Measurements from ENCODE around the gene SLC4A1.

Gene SLC4A1

DNA sequence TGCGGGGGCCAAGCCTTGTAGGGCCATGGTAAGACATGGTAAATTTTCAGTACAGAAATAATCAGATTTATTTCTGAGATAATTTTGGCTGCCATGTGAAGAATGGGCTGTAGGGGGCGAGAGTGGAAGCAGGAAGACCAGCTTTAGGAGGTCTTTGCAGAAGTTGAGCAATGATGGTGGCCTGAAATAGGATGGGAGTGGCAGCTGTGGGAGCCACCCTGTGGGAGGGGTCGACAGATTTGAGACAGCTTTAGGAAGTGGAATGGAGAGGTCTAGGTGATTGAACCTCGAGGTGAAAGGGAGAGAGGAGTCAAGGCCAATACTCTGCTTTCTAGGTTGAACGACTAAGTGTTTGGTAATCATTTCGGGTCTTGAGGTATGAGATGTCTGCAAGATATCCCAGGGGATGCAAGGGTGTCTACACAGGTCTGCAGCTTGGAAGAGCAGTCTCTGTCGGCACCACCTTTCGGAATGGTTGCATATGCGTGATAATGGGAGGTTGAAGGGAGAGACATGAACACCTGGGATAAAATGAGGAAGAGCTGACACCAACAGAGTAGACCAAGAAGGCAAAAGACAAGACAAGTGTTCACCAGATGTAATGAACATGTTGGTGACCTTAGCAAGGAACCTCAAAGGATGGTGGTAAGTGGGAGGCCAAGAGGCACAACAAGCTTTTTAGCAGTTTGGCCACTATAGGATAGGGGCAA, 64.0 kb downstream of the SLC4A1 start:
- DNase-seq: no peak

DNA sequence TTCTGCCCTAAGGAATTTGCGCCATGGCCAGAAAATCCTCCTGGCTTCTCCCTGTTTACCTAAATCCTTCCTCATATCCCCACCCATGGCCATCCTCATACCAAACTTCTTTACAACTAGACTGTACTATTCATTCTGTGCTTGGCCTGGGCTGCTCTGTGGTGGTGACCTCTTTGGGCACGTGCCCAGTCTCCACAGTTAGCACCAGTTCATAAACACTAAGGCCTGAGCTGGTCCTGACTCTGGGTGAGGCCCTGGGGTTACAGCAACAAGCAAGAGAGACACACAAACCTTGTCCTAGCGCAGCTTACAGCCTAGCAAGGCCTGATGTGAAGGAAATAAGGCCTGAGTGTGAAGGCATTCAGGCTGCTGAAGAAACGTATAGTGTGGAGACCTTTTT, 65.2 kb downstream of the SLC4A1 start:
- DNase-seq: no peak

DNA sequence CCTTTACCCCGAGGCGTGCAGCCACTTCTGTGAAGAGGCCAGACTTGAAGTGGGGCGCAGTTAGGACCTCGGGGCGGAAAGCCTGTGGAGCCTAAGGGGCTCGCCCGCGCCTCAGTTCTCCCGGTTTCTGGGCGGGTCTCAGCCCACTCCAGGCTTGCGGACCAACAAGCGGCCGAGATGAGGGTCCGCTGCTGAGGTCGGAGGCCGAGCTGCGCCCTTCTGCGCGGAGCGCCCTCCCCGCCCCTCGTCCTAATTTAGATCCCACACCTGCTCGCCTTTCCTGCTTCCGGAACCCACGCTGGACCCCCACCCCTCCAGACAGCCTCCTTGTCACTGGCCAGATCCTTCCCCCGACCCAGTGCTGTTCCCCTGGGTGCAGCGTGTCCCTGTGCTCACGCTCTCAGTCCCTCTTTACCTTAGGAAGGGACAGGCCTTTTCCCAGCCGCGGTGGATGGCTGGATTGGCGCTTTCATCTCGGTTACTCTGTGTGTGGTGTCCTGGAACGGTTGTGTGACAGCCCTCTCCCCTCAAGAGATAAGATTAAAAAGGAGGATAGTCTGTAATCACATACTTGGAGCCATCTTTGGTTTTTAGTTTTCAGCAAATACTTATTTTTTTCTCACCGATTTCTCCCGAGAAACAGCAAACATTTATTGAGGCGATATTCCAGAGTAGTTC, 67.3 kb downstream of the SLC4A1 start:
- peak; percentile 39 for DNase-seq

DNA sequence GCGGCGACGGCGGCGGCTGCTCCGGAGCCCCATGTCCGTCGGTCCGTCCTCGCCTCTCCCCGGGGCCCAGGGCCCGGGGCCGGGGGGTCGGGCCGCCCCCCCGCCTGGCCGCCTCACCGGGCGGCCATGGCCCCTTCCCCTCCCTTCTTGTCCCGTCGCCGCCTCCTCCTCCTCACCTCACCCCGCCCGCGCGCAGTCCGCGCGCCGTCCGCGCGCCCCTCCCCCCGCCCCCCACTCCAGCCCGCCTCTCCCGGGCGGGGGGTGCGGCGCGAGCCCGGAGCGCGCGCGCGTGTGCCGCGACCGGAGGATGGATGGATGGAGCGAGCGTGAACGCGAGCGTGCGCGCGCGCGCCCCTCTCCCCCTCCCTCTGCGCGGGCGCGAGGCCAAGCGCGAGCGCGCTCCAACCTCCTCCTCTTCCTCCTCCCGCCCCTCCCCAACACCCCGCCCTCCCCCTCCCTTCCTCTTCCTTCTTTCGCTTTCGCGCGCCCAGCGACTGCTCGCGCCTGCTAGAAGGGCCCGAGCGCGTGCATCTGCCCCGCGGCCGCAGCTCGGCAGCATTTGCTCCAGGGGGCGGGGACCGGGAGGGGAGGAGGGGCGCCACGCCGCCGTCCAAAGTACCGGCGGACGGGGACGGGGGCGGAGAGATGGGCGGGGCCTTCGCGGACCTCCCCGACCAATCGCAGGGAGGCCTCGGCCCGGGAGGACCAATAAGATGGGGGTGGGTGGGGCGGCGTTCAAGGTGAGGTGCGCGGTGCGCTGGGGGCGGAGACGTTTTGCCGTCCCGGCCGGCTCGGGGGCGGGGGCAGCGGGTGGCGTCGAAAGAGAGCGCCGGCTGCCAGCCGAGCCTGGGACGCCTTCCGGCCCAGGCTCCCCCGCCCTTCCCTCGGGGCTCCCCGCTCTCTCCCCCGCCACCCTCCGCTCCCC, 68.1 kb downstream of the SLC4A1 start, which contains the start of gene ATXN7L3:
TSS of gene ATXN7L3 (minus strand) at position 332 of the 925 bp plus-strand sequence. CDS start 1,814 bp downstream, outside the sequence.
- DNase-seq: peak; percentile 96

DNA sequence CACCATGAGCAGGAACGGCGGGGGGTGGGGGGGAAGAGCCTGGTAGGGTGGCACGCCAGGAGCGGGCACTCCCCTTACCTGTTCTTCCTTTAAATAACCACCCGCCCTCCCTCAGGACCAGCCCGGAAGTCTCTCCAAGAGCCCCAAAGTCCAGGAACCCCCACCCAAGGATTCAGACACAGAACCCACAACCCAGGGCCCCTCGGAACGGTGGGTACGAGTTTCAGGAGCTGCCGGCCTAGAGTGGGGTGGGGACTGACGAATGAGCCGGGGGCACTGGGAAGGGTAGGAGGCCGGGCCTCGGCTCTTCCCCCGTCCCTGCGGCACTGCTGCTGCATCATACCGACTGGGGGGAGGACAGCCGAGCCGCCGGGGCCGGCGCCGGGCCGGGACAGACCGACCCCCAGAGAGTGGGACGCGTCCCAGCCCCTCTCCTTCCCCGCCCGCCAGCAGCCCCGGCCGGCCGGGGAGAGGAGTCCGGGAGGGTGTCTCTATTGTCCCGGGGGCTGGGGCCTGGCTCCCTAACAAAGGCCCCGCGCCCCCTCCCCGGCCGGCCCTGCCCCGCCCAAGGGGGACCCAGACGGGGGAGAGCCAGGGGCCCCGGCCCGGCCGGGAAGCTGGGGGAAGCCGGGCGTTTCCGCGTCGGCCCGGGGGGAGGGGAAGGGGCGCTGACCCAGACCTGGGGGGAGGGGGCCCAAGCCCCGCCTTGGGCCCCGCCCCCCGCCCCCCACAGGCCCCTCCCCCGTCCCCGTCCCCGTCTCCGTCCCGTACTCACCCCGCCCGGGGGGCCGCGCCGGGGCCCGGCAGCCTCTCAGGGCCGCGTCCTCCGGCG, 69.0 kb downstream of the SLC4A1 start:
- DNase-seq: peak; percentile 37

Measured in midbrain (tissue), 1 donor.